Glomerular visceral epithelial cell (primary cell): ENCODE data around the gene FIGNL2.

Experiments
- DNase-seq: peaks from one replicate; pipeline ENCODE4 v3.0.0-alpha.2; 2016; ENCODE audit errors: extremely low spot score

Gene FIGNL2

GRCh38 chr12:51855586-51856428 is 7.3 kb upstream of the FIGNL2 start:
- DNase-seq: no peak

- DNase-seq: no peak
Observed at GRCh38 chr12:51852404-51853137, 4.1 kb upstream of the FIGNL2 start.

DNA sequence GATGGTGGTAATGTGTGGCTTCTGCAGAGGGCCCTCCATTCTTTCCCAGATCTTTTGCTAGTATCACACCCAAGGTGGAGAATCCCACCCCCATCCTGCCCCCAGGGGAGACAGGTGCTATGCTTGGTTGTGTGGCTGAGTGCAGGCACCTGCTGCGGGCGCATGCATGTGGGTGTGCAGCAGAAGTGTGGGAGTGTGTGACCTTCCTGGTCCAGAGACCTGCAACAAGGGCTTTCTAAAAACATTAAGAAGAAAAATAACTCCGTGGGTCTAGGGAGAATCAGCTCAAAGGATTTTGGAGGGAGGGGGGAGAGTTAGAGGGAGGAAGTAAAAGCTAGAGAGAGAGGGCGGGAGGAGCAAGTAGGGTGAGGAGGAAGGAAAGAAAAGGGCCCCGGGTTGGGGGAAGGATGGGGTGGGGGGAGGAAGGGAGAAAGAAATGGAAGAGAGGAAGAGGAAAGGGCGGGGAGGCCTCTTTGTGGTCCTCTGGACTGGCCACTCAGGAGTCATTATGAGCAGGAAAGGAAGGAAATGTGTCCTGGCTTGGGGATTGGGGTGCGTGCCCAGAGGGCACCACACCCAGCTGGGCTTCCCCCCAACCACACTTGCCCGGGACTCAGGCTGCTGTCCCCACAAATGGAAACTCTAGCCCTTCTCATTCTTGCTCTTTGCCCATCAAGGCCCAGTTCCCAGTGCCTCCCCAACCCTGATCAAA is 3.1 kb upstream of the FIGNL2 start:
- DNase-seq: no peak

DNA sequence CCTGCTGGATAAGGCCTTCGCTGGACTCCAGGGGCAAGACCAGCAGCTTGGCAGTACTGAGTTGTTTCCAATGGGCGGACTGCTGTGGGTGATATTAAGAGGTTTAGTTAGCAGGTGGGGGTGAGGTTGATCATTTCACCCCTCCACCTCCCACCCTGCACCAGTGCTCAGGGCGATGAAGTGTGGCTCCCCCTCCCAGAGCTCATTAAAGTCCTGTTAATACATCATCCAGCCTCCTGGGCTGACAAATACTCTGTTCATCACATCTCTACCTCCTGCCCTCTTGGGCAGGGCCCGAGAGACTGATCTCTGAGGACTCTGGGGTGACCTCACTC is 2.4 kb upstream of the FIGNL2 start:
- peak; percentile 52 for DNase-seq

DNA sequence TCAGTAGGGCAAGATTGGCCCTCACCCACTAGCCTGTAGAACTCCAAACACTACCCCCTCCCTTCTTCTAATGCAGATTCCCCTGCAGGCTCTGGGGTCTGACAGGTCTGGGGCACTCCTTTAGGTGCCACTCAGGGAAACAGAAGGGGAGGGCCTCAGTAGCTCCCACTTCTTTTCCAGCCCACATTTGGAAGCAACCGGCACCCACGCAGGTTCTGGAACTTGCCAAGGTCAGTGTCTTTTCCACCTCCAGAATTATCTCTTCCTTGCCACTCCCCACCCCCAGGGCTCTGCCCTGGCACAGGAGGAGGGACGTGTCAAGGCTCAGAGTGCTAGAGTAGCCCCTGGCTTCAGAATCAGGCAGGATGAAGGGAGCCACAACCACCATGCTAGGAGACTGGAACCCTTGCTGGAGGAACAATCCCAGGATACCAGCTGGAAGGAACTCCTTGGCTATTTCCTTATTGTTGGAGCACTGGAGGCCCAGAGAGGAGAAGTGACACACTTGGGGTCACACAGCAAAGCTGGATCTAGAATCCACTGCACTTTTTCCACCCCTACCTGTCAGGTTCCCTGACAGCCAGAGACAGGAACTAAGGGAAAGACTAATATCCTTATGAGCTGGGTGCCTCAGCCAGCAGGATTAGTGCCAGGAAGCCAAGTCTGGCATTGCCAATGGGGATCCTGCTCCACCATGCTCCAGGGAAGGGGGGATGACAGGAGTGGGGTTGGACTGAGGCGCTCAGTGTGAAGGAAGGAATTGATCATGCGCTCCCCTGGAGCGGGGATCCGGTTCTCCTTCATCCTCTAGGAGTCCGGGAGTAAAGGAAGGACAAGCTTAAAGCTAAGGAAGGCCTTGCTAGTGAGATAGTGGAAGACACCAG is 1.8 kb upstream of the FIGNL2 start:
- no peak for DNase-seq

DNA sequence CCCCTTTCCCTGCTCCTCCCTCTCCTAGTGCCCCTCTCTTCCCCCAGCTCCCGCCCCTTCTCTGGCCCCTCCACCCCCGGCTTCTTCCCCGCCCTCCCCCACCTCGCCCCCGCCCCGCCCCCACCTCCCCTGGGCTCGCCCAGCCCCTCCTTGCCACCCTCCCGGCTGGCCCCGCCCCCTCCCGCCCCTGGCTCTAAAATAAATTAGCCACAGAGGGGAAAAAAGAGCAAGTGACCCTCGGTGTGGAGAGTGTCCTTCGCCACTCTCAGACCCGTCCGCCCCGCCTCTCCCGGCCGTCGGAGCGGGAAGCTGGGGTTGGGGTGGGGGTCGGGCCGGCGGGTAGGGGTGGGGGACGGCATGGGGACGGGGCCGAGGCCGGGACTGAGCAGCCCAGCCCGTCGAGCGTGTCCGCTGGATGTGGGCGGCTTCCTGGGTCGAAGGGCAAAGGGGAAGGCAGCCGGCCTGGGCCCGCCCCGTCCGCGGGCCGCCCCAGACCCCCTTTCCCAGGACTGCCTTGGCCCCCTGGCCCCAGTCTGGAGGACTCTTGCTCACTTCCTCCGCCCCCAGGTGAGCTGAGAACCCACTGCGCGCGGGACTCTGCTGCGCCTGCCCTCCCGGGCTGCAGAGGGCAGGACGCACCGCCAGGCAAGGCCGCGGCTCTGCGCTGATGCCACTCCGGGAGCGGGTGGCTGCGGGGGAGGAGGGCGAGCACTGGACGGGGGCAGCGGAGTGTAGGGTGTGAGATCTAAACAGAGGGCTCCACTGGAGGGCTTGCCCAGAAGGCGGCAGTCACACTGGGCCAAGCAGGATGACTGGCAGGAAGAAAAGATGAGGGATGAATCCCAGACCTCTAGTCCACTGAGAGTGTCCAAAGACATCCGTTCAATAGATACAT is 570 bp upstream of the FIGNL2 start:
- DNase-seq: no peak

- DNase-seq: no peak
Observed at GRCh38 chr12:51847643-51848325, 734 bp downstream of the FIGNL2 start.

GRCh38 chr12:51846911-51847642 is 1.4 kb downstream of the FIGNL2 start:
- no peak for DNase-seq

DNA sequence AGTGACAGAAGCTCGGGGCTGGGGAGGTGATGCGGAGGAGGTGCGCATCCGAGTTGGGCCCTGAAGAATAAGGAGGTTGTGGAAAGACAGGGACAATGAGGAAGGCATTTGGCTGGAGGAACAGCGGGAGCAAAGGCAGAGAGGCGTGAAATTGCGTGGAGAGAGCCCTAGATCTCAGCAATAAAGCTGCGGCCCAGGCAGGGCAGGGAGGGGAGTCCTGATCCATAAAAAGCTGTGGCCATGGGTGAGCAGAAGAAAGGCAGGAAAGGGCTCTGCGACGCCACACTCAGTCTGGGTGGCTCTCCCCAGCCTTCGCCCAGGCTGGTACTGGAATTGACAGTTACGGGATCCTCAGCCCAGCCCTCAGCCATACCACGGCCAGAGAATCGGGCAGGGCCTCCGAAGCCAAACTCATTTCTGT is 2.2 kb downstream of the FIGNL2 start:
- no peak for DNase-seq

GRCh38 chr12:51845482-51845881 is 3.0 kb downstream of the FIGNL2 start:
- DNase-seq: no peak

- DNase-seq: no peak
Observed at GRCh38 chr12:51844854-51845253, 3.7 kb downstream of the FIGNL2 start.

DNA sequence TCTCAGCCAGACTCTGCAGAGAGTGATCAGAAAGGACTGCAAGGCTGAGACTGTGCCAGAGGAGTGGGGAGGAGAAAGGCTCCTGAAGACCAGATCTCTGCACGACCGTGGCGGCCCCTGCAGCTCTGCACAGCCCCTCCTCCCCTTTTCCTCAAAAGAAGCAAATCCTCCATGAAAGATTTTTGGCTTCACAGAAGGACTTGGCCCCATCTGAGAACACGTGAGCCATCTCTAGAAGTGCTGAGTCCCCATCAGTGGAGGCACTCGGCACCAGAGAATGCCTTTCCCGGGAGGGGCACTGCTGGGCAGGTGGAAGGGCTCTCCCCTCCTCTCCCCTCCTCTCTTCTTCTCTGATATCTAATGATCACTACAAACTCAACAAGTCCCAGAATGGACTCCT is 6.8 kb downstream of the FIGNL2 start:
- no peak for DNase-seq

- DNase-seq: no peak
Observed at GRCh38 chr12:51840966-51841365, 7.6 kb downstream of the FIGNL2 start.

GRCh38 chr12:51839310-51839947 is 9.1 kb downstream of the FIGNL2 start:
- DNase-seq: peak; percentile 42

DNA sequence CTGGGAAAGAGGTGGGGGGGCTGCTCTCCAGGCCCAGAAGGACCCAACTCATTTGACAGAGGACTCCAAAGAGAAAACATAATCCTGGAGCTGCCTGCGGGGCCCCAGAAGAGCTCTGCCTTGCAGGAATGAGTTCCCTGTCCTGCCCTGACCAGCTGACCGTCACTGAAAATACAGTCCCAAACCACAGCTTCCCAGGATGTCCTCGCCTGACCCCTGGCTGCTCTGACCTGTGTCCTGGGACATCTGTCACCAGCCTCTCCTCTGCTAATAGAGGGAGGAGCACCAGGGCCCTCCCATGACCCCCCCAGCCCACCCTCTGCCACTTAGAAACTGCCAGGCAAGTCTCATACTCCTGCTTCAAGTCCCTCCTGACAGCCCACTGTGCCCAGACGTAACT is 9.8 kb downstream of the FIGNL2 start:
- no peak for DNase-seq

- DNase-seq: no peak
Observed at GRCh38 chr12:51838036-51838435, 10.5 kb downstream of the FIGNL2 start.

DNA sequence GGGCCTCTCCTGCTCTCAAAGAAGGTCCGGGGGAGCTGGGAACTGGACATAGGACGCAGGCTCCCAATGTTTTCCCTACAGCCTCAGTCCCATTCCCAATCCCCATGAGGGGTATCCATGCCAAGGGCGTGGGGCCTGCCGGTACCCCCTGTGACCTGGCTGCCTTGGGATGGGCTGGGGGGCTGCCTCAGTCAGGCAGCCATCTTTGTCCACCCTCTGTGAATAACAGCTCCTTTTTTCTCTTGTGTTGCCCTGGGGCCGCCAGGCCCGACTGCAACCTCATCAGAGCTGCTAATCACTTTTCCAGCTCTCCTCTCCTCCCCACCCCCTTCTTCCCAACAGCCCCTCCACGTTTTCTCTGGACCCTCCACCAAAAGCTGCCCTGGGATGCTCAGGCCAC is 11.2 kb downstream of the FIGNL2 start:
- no peak for DNase-seq

GRCh38 chr12:51836827-51837173 is 11.7 kb downstream of the FIGNL2 start:
- no peak for DNase-seq
